Fibroblast of skin of back (primary cell): ENCODE results near the gene RBM15B.
"Not testable (repeated sequence)": the region's sequence is repeated elsewhere in the genome, so short reads cannot be mapped to it uniquely, and the experiment has no call there.

Experiments
- DNase-seq: peaks from one replicate; pipeline ENCODE4 v3.0.0-alpha.2; 2013

Gene RBM15B

DNA sequence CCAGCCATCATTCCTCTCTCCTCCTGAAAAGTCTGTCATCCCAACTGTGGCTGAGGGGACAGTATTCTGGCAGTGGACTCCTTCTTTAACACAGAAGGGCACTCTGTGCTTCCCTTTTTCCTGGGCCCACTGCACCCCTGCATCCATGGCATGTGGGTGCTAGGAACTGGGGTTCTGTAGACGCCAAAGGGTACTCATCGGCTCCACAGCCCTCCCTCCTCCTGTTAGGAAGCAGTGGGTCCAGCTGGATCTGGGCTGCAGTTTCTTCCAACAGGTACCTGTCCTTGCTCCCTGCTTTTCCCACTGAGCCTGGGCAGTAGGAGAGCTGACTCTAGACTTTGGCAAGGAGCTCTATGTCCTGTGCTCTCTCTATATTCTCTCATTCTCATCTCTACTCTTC lies 12.4 kb upstream of the RBM15B start:
- no peak for DNase-seq

DNA sequence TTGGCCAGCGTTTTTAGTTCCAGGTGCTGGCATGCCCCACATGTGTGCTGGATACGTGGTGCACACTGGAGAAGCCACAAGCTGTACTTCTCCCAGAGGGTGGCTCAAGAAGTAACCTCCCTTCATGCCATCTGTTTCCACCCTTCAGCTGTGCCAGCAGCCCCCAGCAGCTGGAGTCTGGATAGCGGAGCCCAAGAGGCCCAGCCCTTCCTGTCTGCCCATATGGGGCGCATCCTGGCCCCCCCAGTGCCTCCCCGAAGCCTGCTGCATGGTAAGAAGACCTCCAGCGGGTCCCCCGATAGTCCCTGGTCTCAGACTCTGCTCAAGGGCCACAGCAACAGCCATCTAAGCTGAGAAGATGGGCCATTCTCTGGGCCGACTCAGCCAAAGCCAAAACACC lies 11.8 kb upstream of the RBM15B start:
- DNase-seq = no peak

DNA sequence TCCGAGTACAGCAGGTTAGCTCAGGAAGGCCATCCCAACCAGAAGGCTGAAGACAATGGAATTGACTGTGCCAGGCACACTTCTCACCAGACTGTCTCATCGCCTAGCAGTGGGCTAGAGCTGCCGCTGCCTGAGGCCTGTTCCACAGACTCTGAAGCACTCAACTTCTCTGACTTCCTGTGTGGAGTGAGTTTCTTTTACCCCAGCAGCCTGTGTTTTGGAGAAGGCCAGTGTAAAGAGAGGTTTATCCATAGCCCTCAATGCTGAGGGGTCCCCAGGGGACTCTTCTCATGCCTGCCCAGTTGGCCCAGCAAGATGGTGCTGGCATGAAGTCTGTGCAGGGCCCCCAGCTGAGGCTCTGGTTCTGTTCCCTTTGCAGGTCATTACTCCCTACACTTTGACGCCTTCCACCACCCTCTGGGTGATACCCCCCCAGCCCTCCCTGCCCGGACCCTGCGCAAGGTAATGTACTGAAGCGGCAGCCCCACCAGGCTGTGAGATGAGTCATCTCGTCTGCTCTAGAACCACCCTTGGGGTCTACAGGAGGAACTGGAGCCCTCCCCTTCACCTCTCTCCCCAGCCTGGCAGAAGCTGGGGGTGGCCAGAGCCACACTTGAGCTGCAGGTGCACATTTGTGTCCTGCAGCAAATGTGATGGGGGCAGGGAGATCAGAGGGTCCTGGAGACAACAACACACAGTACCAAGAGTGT lies 11.2 kb upstream of the RBM15B start:
- no peak for DNase-seq

DNA sequence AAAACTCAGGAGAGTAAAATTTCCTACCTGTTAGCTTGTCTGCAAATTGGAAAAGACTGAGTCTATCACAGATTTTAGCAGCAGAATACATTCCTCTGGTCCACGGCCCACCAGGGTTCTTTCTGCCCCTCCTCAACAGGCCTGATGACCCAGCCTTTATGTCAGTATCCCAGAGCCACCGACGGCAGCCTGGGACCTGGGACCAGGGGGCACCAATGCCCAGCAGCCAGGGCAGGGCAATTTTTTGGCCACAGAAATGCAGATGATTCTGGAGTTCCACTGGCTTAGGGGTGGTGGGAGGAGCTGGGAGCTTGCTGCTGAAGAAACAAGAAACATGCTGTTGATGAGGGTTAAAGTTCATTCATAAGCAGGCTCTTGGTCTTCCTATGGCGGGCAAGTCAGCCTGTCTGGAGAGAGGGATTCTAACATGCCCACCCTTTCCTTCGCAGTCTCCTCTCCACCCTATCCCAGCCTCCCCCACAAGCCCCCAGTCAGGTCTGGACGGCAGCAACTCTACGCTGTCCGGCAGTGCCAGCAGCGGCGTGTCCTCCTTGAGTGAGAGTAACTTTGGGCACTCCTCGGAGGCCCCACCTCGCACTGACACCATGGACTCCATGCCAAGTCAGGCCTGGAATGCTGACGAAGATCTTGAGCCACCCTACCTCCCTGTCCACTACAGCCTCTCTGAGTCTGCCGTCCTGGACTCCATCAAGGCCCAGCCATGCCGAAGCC lies 10.3 kb upstream of the RBM15B start:
- no peak for DNase-seq

DNA sequence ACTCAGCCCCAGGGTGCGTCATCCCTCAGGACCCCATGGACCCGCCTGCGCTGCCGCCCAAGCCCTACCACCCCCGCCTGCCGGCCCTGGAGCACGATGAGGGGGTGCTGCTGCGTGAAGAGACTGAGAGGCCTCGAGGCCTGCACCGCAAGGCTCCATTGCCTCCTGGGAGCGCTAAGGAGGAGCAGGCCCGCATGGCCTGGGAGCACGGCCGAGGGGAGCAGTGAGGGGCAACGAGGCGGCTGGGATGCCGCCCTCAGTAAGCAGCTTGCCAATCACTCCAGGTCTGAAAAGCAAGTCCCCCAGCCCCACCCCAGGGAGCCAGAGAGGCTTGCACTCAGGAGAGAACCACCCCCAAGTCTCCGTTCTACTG lies 9.8 kb upstream of the RBM15B start:
- no peak for DNase-seq

DNA sequence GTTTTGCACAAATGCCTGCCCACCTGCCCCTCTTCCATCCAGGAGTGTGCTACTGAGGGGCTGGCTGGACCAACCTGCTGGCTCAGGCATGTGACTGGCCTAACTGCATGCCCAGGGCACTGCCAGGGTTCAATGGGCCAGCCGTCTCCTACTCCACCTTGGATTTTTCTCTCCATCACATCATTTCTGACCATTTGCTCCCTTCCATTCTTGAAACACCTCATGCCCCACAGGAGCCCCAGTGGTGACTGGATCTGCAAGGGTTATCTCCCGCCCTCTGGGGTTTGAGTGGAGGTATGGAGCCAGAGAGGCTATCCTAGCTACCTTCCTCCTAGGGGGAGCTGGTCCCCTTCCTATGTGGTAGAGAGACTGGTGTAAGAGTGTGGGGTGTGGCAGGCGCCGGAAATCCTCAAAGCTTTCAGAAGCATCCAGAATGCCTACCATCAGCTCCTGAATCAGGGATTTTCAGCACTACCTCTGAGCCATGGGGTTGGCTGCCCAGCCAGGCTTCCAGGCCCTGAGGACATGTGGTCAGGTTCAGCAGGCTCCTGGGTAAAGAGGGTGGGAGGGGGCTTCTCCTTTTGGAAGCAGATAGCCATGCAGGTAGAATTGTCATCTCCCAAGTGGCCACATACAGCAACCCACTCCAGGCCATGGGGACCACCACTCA lies 8.9 kb upstream of the RBM15B start:
- DNase-seq = no peak

DNA sequence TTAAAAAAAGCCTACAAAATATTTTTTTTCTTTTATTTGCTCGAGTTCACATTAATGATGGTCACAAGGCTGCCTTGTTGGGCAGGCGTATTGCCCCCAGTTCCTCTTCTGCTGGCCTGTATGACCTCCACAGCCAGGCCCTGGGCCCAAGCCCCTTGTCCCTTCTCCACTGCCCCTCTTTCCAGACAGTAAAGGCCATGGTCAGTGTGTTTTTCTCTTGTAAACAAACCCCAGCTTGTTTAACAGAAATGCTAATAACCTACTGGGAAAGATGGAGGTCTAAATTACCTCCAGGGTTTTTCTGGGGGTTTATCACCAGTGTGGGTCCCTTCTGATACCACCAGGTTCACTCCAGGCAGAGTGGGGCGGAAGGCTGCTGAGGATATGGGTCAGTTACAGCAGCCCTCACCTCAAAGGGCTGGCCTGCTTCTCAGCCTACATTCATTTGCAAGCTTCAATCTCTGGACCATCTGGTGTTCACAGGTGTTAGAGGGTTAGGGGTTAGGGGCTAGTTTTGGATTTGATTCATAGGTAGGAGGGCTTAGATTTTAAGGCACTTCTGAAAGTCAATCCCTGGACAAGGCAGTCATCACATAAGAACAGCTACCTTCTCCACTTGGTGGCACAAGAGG lies 8.0 kb upstream of the RBM15B start:
- DNase-seq = no peak

DNA sequence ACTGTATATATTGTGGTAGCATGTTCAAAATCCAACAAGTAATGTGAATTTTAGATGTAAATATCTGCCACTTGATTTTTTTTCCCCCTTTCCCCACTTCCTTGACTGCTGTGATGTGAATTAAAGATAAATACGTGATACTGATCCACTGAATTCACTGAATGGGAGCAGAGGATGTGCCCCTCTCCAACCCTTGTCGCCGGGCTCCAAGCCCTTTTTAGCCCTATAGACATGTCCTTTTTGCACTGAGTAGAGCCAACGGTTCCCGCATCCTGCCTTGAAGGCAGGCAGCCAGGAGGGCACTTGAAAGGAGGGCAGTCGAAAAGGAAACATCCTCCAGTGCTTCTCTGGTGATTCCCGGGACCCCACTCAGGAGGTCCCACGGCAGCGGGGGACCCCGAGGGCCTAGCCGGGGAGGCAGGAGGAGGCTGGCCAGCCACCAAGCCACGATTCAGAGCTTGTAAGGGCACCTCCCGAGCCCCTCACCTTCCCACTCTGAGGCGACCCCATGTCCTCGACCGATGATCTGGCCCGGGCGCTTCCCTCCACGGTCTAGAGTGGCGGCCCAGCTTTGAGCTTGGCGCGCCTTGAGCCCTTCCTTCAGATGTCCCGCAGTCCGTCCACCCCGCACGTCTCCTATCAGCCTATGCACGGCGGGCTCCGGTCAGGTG lies 6.9 kb upstream of the RBM15B start:
- peak; percentile 19 for DNase-seq

DNA sequence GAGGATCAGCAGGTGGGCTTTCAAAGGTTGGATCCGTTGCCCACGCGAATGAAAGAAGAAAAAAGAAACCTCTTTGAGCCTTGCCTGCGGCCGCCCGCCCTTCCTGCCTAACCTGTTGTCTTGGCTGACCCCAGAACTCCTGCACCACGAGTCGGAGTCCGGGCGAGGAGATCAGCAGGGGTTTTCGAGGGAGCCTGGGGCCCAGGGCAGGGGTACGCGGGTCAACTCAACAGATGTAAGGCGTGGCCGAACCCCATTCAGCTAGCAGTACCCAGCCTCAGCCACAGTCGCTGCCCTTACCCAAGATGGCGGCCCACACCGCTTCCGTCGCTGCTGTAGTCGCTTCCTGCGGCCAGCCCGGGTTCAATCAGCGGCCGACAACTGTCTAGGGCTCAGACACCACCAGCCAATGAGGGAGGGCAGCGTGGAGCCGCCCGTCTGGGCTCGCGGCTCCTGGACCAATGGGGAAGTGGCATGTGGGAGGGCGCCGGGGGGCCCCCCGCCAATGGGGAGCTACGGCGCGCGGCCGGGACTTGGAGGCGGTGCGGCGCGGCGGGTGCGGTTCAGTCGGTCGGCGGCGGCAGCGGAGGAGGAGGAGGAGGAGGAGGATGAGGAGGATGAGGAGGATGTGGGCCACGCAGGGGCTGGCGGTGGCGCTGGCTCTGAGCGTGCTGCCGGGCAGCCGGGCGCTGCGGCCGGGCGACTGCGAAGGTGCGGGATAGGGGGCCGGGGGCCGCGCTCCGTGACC lies 6.2 kb upstream of the RBM15B start, which contains the start of gene MANF:
TSS of gene MANF (plus strand) at position 566 of the 748 bp plus-strand sequence. CDS start at position 618, 52 bp downstream.
- DNase-seq = peak; percentile 99

DNA sequence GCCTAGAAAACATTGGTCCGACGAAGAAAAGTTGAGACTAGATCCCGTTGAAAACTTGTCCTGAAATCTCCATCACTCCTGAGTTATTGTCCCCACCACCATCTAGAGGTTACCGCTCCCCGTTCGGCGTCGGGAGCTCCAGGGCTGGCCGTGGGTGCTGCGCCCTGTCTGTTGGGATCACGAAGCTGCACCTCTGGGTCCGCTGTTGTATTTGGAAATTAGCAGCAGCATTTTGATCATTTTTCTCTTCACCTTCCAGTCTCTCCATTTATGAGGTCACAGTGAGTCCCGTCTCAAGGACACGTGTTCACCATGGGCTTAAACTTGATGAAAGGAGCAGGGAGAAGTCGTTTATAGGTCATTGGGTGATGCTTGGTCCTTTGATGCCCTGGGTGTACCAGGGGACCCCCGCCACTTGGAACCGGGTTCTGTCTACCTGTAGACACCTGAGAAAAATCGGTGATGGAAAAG lies 5.4 kb upstream of the RBM15B start:
- peak; percentile 12 for DNase-seq

DNA sequence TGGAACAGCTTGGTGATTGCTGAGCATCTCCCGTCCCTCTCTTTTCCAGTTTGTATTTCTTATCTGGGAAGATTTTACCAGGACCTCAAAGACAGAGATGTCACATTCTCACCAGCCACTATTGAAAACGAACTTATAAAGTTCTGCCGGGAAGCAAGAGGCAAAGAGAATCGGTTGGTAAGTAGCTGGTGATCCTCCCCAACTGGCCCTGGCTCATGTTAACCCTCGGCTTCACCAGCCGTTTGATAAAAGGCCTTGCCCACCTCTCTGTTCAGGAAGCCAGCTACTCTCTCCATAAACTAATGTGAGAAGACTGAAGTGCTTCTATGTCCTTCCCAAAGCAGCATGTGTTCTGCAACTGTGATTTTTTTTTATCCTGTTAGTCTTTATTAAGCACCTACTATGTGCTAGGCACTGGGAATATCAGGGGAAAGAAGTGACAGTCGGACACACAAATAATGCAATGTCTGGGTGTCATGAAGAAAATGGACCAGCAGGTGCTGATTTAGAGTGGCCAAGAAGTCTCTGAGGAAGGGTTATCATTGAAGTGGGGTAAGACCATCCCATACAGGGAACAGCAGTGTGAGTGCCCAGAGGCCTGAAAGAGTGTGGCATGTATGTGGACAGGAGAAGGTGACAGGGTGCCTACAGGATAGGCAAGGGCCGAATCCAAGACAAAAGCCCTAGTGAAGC lies 4.8 kb upstream of the RBM15B start:
- DNase-seq = no peak

DNA sequence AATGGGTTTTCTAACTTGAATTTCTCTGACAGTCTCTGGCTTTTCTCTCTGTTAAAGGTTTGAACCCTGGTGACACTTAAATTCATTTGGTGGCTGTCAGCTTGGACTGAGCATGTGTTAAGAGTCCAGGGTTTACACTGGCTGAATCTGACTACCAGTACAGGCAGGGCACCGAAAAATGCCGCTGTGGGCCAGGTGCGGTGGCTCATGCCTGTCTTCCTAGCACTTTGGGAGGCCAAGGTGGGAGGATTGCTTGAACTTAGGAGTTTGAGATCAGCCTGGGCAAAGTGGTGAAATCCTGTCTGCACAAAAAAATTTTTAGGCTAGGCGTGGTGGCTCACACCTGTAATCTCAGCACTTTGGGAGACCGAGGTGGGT lies 4.2 kb upstream of the RBM15B start:
- no peak for DNase-seq

DNA sequence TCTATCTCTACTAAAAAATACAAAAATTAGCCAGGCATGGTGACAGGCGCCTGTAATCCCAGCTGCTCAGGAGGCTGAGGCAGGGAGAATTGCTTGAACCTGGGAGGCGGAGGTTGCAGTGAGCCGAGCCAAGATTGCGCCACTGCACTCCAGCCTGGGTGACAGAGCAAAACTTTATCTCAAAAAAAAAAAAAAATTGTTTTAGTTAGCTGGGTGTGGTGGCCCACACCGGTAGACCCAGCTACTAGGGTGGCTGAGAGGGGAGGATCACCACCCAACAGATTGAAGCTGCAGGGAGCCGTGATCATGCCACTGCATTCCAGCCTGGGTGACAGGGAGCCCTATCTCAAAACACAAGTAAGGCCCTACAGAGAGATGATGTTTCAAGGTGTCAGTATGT lies 3.8 kb upstream of the RBM15B start:
- not testable (repeated sequence) for DNase-seq

DNA sequence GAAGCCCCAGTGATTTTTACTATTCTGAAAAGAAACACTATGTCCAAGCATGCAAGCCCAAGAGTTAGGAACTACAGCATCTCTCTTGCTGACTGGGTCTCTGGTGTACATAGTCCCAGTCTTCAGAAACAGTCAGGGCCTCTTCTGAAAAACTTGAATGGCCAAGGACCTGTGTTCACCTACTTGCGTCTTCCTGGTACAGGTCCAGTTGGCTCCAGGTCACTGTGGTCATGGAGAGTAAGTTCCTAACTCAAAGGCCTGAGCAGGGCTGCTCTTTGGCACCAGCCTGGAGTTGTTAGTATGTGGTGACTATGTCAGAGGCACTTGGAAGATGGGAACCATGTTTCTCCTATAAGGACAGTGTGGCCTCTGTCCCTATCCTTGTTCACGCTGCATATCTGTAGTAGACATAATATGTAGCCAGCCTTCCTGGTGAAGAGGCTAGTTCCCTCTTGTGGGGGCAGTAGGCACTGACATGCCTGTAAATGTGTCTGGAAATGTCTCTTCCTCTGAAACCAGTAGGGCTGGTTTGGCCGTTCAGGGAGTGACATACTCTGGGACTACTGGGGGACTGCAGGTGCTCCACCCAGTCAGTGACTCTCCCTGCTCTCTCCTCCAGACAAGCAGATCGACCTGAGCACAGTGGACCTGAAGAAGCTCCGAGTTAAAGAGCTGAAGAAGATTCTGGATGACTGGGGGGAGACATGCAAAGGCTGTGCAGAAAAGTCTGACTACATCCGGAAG lies 2.6 kb upstream of the RBM15B start:
- DNase-seq = peak; percentile 23

DNA sequence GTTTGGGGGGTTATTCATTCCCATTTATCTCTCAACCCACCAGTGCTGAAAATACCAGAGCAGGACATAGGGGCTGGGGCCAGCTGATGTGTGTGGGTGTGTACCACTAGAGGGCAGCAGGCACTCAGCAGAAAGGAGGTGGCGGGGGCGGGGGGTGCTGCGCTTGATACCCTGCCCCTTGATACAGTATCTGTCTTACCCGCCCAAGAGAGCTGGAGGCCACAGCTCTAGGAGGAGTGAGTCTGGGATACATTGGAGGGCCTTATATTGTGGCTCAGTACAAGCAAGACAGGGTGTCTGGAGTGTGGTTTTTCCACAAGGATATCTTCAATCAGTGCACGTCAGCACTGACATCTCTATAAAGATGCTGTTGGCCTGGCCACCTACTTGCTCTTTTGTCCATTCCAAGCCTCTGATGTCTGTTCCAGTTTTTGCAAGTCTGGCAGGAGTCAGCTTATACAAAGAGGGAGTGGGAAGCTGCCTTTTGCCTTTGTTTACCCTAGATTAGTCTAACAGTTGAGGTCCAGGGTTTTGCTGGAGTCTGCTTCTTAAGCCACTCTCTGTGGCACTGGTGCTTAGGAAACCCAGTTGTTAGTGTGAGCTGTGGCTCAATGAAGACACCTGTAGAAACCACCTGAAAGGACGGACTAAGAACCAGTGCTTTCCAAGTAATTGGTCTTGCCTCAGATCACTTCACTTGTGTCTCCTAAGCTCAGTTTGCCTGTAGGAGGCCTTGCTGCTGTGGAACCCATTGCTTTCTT lies 1.5 kb upstream of the RBM15B start:
- peak; percentile 57 for DNase-seq

DNA sequence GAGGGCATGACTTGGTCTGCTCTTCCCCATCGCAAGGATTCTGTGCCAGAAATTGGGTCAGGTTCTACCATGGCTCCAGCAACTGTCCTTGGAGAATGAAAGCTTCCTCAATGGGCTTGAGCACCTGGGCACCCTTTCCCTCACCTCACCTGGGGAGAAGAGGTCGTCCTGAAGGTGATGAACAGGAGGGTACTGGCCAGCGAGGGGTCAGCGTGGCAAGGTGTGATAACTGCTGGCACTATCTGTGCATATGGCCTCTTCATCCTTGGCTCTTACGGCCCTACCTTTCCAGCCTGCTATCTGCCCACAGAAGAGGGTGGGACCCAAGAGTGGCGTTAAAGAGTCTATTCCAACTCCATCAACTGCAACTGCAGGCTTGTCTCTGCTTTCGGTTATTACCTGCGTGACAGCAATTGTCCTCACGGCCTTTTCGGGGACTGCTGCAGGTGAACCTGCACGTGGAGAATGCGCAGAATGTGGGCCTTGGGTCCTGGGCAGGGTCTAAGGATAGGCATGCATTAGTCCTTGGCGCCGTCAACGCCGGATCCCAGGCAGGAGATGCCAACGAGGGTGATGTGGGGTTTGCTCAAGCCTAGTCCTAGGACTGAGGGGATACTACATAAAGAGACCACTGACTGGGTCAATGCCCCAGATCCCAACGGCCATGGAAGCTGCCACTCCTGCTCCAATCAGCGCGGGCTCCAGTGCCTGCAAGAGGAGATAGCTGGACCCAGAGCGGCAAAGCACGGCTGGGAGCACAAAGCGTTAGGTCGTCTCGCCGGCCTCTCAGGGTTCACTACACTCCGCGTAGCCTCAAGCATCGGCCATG lies 625 bp upstream of the RBM15B start:
- no peak for DNase-seq

DNA sequence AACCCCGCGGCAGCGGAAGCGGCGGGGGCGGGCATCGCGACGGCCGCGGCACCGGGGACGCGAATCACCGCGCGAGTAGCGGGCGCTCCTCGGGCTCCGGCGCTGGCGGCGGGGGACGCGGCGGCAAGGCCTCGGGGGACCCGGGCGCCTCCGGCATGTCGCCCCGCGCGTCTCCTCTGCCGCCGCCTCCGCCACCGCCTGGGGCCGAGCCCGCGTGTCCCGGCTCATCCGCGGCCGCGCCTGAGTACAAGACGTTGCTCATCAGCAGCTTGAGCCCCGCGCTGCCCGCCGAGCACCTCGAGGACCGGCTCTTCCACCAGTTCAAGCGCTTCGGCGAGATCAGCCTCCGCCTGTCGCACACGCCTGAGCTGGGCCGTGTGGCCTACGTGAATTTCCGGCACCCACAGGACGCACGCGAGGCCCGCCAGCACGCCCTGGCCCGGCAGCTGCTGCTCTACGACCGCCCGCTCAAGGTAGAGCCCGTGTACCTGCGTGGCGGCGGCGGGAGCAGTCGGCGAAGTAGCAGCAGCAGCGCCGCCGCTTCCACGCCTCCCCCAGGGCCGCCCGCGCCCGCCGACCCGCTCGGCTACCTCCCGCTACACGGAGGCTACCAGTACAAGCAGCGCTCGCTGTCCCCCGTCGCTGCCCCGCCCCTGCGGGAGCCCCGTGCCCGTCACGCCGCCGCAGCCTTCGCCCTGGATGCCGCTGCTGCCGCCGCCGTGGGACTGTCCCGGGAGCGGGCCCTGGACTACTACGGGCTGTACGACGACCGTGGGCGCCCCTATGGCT lies 675 bp downstream of the RBM15B start:
- peak; percentile 42 for DNase-seq
